Endothelial cell of umbilical vein (primary cell): Measurements from ENCODE around the gene TNS4. TPM values are rescaled to one million over a fixed set of nuclear protein-coding genes. Genes with fewer than 3 reads are reported as not detected.

ENCODE experiments used
- BruUV-seq: library from RNA; stranded (reverse); fragments of 400-500 nt; replicated peaks from 2 replicates; lab custom pipeline; 2021; lab: Mats Ljungman, UMichigan
- CTCF ChIA-PET: fragments of 300-600, 350-600 bp; sonication (Branson Sonifier 250); formaldehyde crosslinking; loops from one replicate; lab custom pipeline; 2021; ENCODE audit warnings: antibody characterized with exemption, inconsistent platforms; lab: Charles Lee
- POLR2A ChIA-PET: fragments of 300-600, 350-600 bp; sonication (Branson Sonifier 250); formaldehyde crosslinking; loops from one replicate; lab custom pipeline; 2021; ENCODE audit warnings: antibody characterized with exemption, inconsistent platforms; lab: Charles Lee
- DNase-seq: peaks from one replicate; pipeline ENCODE4 v3.0.0-alpha.2; 2011; ENCODE audit warnings: low read depth, low spot score
- FAIRE-seq: peaks from 2 replicates; lab custom pipeline; 2011; peaks lifted over from hg19 to GRCh38; lab: Jason Lieb, UNC
- H2AFZ ChIP-seq: 2 replicates; pipeline ENCODE4 v1.6.0; 2012; ENCODE audit warnings: low read depth, low read length, control low read depth, inconsistent platforms
- H3K27ac ChIP-seq: 2 replicates; pipeline ENCODE4 v1.5.1; 2011; ENCODE audit warnings: low read depth, mild to moderate bottlenecking, control low read depth, low read length, moderate library complexity; ENCODE audit not compliant: insufficient read depth
- H3K27me3 ChIP-seq, 2 experiments: 2 replicates each; pipeline versions ENCODE4 v1.6.0 to v1.6.1; 2011; ENCODE audit warnings: low read length in 2 of 2, mixed read lengths in 1 of 2; ENCODE audit not compliant: control insufficient read depth in 2 of 2, insufficient read depth in 2 of 2
- H3K36me3 ChIP-seq, 2 experiments: 2 replicates in 1 of 2; 3 replicates in 1 of 2; pipeline ENCODE4 v1.5.1; 2011; ENCODE audit warnings: low read length in 2 of 2, mild to moderate bottlenecking in 1 of 2, moderate library complexity in 1 of 2; ENCODE audit not compliant: control insufficient read depth in 2 of 2, insufficient read depth in 2 of 2; ENCODE audit errors: extremely low read depth in 1 of 2
- H3K4me1 ChIP-seq: 3 replicates; pipeline ENCODE4 v1.5.1; 2011; ENCODE audit warnings: mild to moderate bottlenecking, low read length; ENCODE audit not compliant: control insufficient read depth, insufficient read depth; ENCODE audit errors: extremely low read depth
- H3K4me2 ChIP-seq: 2 replicates; pipeline ENCODE4 v1.6.1; 2011; ENCODE audit warnings: low read length, control low read depth, mixed read lengths; ENCODE audit not compliant: insufficient read depth
- H3K4me3 ChIP-seq, 3 experiments: fragments of 200-600 bp in 1 of 3; sonication (generic), shearing (Covaris generic) in 1 of 3; replicated peaks in 1 of 3; 2 replicates each; pipeline ENCODE4 v1.5.1; 2011 to 2016; ENCODE audit warnings: control low read depth in 3 of 3, low read length in 3 of 3, mild to moderate bottlenecking in 2 of 3, inconsistent platforms in 1 of 3, low read depth in 1 of 3, moderate library complexity in 1 of 3; ENCODE audit not compliant: insufficient read depth in 1 of 3
- H3K79me2 ChIP-seq: 2 replicates; pipeline ENCODE4 v1.6.0; 2012; ENCODE audit warnings: low read length, inconsistent platforms; ENCODE audit not compliant: control insufficient read depth, insufficient read depth
- H3K9ac ChIP-seq: replicated peaks from 2 replicates; pipeline ENCODE3; 2011; ENCODE audit warnings: low read length, control low read depth; ENCODE audit not compliant: insufficient read depth; ENCODE audit errors: extremely low read depth
- H3K9me1 ChIP-seq: replicated peaks from 3 replicates; pipeline ENCODE4 v1.6.0; 2011; ENCODE audit warnings: mild to moderate bottlenecking, low read length; ENCODE audit not compliant: control insufficient read depth, insufficient read depth; ENCODE audit errors: extremely low read depth
- H3K9me3 ChIP-seq: replicated peaks from 2 replicates; pipeline ENCODE4 v1.5.1; 2012; ENCODE audit warnings: low read length, inconsistent platforms; ENCODE audit not compliant: control insufficient read depth, insufficient read depth
- H4K20me1 ChIP-seq: replicated peaks from 2 replicates; pipeline ENCODE3; 2011; ENCODE audit warnings: mild to moderate bottlenecking, low read length; ENCODE audit not compliant: control insufficient read depth, insufficient read depth; ENCODE audit errors: extremely low read depth
- FOS ChIP-seq: IDR thresholded peaks from 2 replicates; pipeline ENCODE4 v1.6.1; 2011; ENCODE audit warnings: mild to moderate bottlenecking, low read length, moderate library complexity, borderline replicate concordance; ENCODE audit not compliant: insufficient read depth
- GATA2 ChIP-seq: IDR thresholded peaks from 2 replicates; pipeline ENCODE4 v1.7.0; 2011; ENCODE audit warnings: low read depth, mild to moderate bottlenecking, moderate library complexity, mixed read lengths, low read length; ENCODE audit not compliant: insufficient read length, insufficient read depth
- JUN ChIP-seq: IDR thresholded peaks from 2 replicates; pipeline ENCODE4 v1.6.1; 2011; ENCODE audit warnings: borderline replicate concordance, low read depth; ENCODE audit not compliant: insufficient read length, insufficient read depth
- MYC ChIP-seq: IDR thresholded peaks from one replicate; pipeline ENCODE4 v1.6.1; 2011; ENCODE audit warnings: mild to moderate bottlenecking, low read depth, low read length
- POLR2A ChIP-seq: IDR thresholded peaks from 2 replicates; pipeline ENCODE4 v1.6.1; 2012; ENCODE audit warnings: low read depth, mild to moderate bottlenecking, control low read depth, low read length
- dilution Hi-C: fragments of 300-500 bp; cut with MboI; formaldehyde crosslinking; loops from one replicate; pipeline ENCODE4 v1.15.0; 2019; ENCODE audit warnings: low sequenced_read_pairs; ENCODE audit not compliant: extremely low pct_ligation_motif_present
- intact Hi-C: fragments of 100-400 bp; cut with micrococcal nuclease; formaldehyde crosslinking; loops from one replicate; pipeline ENCODE4 v1.10.0; 2022
- polyA plus RNA-seq, 4 experiments: library from polyadenylated mRNA; depleted of rRNA in 3 of 4; stranded (reverse) in 3 of 4; unstranded in 1 of 4; fragments of >200 nt; gene quantifications; 2 replicates each; pipeline versions ENCODE4 v1.2.1 to v1.2.3, GENCODE V29; 2011 to 2012; ENCODE audit warnings: missing spikeins in 1 of 4
- total RNA-seq: library from RNA; stranded (reverse); gene quantifications from 2 replicates; pipeline ENCODE4 v1.2.3, GENCODE V29; 2021
- TF ChIP-seq, protein P1 (sequence below), 2 donors: IDR thresholded peaks; 1 replicate in 1 of 2; 2 replicates in 1 of 2; pipeline ENCODE4 v1.5.1; 2011; ENCODE audit warnings: low read length in 2 of 2, mild to moderate bottlenecking in 2 of 2, moderate library complexity in 2 of 2, control low read depth in 1 of 2, inconsistent platforms in 1 of 2, low read depth in 1 of 2; ENCODE audit not compliant: insufficient read depth in 1 of 2; ENCODE audit errors: extremely low read depth in 1 of 2
- TF ChIP-seq, protein P2 (sequence below): IDR thresholded peaks from 2 replicates; pipeline ENCODE4 v1.6.1; 2011; ENCODE audit not compliant: insufficient read depth, insufficient read length

The TNS4 gene
- total and polyA plus RNA-seq, 2 donors (not counting 3 experiments of a cell fraction or from before 2014, with no cell fraction given): not detected

- H4K20me1 ChIP-seq: no peaks in the 10 kb centered on the region
- no peak overlapping the region for H3K9ac ChIP-seq
- no peak overlapping the region for H3K27ac ChIP-seq
- POLR2A ChIA-PET: no interaction called here
- no peak overlapping the region for H2AFZ ChIP-seq
- no peak overlapping the region for H3K4me2 ChIP-seq
- no peaks in the 10 kb centered on the region for H3K4me1 ChIP-seq
- no peaks in the 10 kb centered on the region for H3K79me2 ChIP-seq
- FAIRE-seq (no peak), DNase-seq (no peak)
- H3K4me3 ChIP-seq: no peak overlapping the region
- CTCF ChIA-PET: interaction anchor here (1.5 to 9.5 kb wide), 6 partner anchors 12 to 81 kb away, joined by 3 to 148 read pairs (median 62); partner anchors contain the start of gene IGFBP4
- dilution Hi-C loops (no loop called here), intact Hi-C loops (no loop called here)
- H3K9me1 ChIP-seq: no peaks in the 10 kb centered on the region
- H3K36me3 ChIP-seq: no peaks in the 10 kb centered on the region
- TF ChIP-seq, protein P1, sequence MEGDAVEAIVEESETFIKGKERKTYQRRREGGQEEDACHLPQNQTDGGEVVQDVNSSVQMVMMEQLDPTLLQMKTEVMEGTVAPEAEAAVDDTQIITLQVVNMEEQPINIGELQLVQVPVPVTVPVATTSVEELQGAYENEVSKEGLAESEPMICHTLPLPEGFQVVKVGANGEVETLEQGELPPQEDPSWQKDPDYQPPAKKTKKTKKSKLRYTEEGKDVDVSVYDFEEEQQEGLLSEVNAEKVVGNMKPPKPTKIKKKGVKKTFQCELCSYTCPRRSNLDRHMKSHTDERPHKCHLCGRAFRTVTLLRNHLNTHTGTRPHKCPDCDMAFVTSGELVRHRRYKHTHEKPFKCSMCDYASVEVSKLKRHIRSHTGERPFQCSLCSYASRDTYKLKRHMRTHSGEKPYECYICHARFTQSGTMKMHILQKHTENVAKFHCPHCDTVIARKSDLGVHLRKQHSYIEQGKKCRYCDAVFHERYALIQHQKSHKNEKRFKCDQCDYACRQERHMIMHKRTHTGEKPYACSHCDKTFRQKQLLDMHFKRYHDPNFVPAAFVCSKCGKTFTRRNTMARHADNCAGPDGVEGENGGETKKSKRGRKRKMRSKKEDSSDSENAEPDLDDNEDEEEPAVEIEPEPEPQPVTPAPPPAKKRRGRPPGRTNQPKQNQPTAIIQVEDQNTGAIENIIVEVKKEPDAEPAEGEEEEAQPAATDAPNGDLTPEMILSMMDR (IDR thresholded peaks at IDR 0.05; ENCODE audit: extremely low read depth in 1 of 2, insufficient read depth in 1 of 2, low read depth in 1 of 2, low read length in 2 of 2): no peak
- TF ChIP-seq MYC: no peak
- TF ChIP-seq, protein P2, sequence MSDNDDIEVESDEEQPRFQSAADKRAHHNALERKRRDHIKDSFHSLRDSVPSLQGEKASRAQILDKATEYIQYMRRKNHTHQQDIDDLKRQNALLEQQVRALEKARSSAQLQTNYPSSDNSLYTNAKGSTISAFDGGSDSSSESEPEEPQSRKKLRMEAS: no peak
- TF ChIP-seq POLR2A: no peak
- TF ChIP-seq FOS: no peak
- no peak for TF ChIP-seq JUN
- TF ChIP-seq GATA2: no peak
- peaks cover 0 to 4% of the 10 kb centered on the region in 2 experiments for H3K27me3 ChIP-seq
- no TSS peak for BruUV-seq
- H3K9me3 ChIP-seq: no peaks in the 10 kb centered on the region
Measured at GRCh38 chr17:40477796-40478195, 23.6 kb downstream of the TNS4 start.
